ENCODE data around the gene SIK3.

GRCh38 chr11:116838321-116839084 lies 259.7 kb downstream of the SIK3 start:
- TF ChIP-seq, protein P1, sequence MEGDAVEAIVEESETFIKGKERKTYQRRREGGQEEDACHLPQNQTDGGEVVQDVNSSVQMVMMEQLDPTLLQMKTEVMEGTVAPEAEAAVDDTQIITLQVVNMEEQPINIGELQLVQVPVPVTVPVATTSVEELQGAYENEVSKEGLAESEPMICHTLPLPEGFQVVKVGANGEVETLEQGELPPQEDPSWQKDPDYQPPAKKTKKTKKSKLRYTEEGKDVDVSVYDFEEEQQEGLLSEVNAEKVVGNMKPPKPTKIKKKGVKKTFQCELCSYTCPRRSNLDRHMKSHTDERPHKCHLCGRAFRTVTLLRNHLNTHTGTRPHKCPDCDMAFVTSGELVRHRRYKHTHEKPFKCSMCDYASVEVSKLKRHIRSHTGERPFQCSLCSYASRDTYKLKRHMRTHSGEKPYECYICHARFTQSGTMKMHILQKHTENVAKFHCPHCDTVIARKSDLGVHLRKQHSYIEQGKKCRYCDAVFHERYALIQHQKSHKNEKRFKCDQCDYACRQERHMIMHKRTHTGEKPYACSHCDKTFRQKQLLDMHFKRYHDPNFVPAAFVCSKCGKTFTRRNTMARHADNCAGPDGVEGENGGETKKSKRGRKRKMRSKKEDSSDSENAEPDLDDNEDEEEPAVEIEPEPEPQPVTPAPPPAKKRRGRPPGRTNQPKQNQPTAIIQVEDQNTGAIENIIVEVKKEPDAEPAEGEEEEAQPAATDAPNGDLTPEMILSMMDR (IDR thresholded peaks at IDR 0.05): no peak
- no peak for TF ChIP-seq POLR2A (IDR thresholded peaks at IDR 0.05)

Data from prostate gland (tissue), 2 donors.